OCI-LY1 (cell line): ENCODE results near the gene TEPSIN.

Experiments
- H2AFZ ChIP-seq: fragments of 200-600 bp; sonication (generic), shearing (Covaris generic); 2 replicates; pipeline ENCODE4 v1.6.0; 2014; ENCODE audit warnings: antibody characterized with exemption, mild to moderate bottlenecking, low read length
- H3F3A ChIP-seq: fragments of 200-600 bp; sonication (generic), shearing (Covaris generic); 2 replicates; pipeline ENCODE4 v1.6.0; 2014; ENCODE audit warnings: mild to moderate bottlenecking, antibody characterized with exemption, low read length, moderate library complexity; ENCODE audit not compliant: insufficient read depth
- H3K27ac ChIP-seq: fragments of 200-600 bp; sonication (generic); 2 replicates; pipeline ENCODE4 v1.5.1; 2014; ENCODE audit warnings: low read length, mixed run types, mild to moderate bottlenecking, low read depth; ENCODE audit not compliant: poor library complexity, severe bottlenecking
- H3K27me3 ChIP-seq: fragments of 200-600 bp; sonication (generic); 2 replicates; pipeline ENCODE4 v1.6.0; 2014; ENCODE audit warnings: antibody characterized with exemption, mild to moderate bottlenecking, low read length, moderate library complexity; ENCODE audit not compliant: insufficient read depth
- H3K36me3 ChIP-seq: fragments of 200-600 bp; sonication (generic); 2 replicates; pipeline ENCODE4 v1.6.1; 2014; ENCODE audit warnings: mild to moderate bottlenecking, antibody characterized with exemption, low read length, moderate library complexity, mixed read lengths; ENCODE audit not compliant: insufficient read depth
- H3K4me1 ChIP-seq: fragments of 200-600 bp; sonication (generic); 2 replicates; pipeline ENCODE4 v1.5.1; 2014; ENCODE audit warnings: mild to moderate bottlenecking, low read length, moderate library complexity; ENCODE audit not compliant: insufficient read depth, severe bottlenecking
- H3K4me2 ChIP-seq: fragments of 200-600 bp; sonication (generic), shearing (Covaris generic); 2 replicates; pipeline ENCODE4 v1.6.1; 2014; ENCODE audit warnings: low read length
- H3K4me3 ChIP-seq: fragments of 200-600 bp; sonication (generic); 2 replicates; pipeline ENCODE4 v1.5.1; 2014; ENCODE audit warnings: low read length, low read depth, mild to moderate bottlenecking, mixed read lengths; ENCODE audit not compliant: poor library complexity, severe bottlenecking
- H3K79me2 ChIP-seq: fragments of 200-600 bp; shearing (Covaris generic); 2 replicates; pipeline ENCODE4 v1.6.1; 2016; ENCODE audit warnings: mixed run types, low read length, mixed read lengths; ENCODE audit not compliant: insufficient read depth
- H3K9ac ChIP-seq: fragments of 200-600 bp; sonication (generic), shearing (Covaris generic); 2 replicates; pipeline ENCODE4 v1.6.1; 2014; ENCODE audit warnings: mild to moderate bottlenecking, low read length, mixed read lengths
- H3K9me2 ChIP-seq: fragments of 200-600 bp; sonication (generic), shearing (Covaris generic); 2 replicates; pipeline ENCODE4 v1.6.1; 2014; ENCODE audit warnings: low read depth, mild to moderate bottlenecking, low read length, mixed read lengths
- H3K9me3 ChIP-seq: fragments of 200-600 bp; shearing (Covaris generic); 2 replicates; pipeline ENCODE4 v1.6.1; 2014; ENCODE audit warnings: low read length, mixed read lengths
- H4K20me1 ChIP-seq: fragments of 200-600 bp; sonication (generic), shearing (Covaris generic); 2 replicates; pipeline ENCODE4 v1.6.0; 2016; ENCODE audit warnings: mild to moderate bottlenecking, low read length; ENCODE audit not compliant: insufficient read depth
- EZH2 ChIP-seq: fragments of 200-600 bp; sonication (generic), shearing (Covaris generic); IDR thresholded peaks from 2 replicates; pipeline ENCODE4 v1.8.0; 2017; ENCODE audit warnings: borderline replicate concordance, mixed run types, mild to moderate bottlenecking, antibody characterized with exemption, low read length, moderate library complexity, mixed read lengths
- TF ChIP-seq, protein P1 (sequence below): fragments of 200-600 bp; sonication (generic), shearing (Covaris generic); IDR thresholded peaks from 2 replicates; pipeline ENCODE4 v1.5.1; 2017; ENCODE audit warnings: mild to moderate bottlenecking, antibody characterized with exemption, low read length, moderate library complexity, mixed read lengths

The TEPSIN gene

DNA sequence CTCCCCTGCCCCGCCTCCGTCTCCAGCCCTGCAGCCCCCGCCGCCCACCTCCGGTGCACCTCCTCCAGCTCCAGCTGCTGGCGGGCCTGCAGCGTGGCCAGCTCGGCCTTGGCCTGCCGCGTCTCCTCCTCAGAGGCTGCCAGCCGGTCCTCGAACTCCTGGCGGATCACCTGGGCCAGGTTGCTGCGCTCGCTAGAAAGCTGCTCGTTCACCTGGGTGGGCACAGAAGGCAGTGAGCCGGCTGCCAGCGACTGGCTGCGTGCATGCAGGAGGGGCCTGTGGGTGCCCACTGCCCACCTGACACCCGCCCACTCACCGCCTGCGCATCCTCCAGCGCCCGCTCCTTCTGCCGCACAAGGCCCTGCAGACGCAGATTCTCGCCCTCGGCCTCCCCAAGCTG lies 48.3 kb downstream of the TEPSIN start:
- Histone ChIP-seq H3K27ac (no peak overlapping the region), H3K36me3 (no peaks in the 10 kb centered on the region)
- TF ChIP-seq, protein P1, sequence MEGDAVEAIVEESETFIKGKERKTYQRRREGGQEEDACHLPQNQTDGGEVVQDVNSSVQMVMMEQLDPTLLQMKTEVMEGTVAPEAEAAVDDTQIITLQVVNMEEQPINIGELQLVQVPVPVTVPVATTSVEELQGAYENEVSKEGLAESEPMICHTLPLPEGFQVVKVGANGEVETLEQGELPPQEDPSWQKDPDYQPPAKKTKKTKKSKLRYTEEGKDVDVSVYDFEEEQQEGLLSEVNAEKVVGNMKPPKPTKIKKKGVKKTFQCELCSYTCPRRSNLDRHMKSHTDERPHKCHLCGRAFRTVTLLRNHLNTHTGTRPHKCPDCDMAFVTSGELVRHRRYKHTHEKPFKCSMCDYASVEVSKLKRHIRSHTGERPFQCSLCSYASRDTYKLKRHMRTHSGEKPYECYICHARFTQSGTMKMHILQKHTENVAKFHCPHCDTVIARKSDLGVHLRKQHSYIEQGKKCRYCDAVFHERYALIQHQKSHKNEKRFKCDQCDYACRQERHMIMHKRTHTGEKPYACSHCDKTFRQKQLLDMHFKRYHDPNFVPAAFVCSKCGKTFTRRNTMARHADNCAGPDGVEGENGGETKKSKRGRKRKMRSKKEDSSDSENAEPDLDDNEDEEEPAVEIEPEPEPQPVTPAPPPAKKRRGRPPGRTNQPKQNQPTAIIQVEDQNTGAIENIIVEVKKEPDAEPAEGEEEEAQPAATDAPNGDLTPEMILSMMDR, result no peak
- no peak for TF ChIP-seq EZH2

DNA sequence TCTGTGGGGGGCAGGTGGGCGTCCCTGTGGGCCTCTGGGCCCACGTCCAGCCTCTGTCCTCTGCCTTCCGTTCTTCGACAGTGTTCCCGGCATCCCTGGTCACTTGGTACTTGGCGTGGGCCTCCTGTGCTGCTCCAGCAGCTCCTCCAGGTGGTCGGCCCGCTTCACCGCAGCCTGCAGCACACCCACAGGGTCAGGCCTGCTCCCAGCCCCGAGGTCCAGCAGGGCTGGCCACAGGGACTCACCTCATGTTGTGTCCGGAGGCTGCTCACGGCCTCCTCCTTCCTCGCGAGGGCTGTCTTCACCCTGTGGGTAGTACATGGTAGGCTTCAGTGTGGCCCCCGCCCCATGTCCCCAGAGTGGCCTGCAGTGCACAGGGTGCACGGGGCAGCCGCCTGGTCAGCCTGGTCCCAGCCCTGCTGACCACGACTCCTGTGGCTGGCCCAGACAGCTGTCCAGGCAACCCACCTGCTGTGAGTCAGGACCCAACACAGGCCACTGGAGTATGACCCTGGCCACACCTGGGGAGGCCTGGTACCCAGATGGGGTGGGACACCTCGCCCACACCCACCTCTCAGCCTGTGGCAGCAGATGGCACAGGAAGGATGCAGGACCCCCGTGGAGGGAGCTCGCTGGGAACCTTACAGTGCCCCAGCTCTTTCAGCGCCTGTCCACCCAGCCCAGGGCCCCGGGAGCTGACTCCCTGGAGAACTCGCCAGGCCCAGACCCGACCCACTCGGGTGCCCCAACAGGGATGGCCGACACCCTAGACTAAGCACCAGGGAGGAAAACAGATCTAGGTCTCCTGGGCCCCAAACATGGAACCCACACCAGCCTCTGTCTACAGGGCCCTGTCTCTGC lies 49.0 kb downstream of the TEPSIN start:
- no peaks in the 10 kb centered on the region for H3K9me3 ChIP-seq
- no peaks in the 10 kb centered on the region for H3K27me3 ChIP-seq
- no peak overlapping the region for H3K9ac ChIP-seq
- no peaks in the 10 kb centered on the region for H3K36me3 ChIP-seq
- no peak overlapping the region for H3K4me3 ChIP-seq
- no peaks in the 10 kb centered on the region for H3K4me1 ChIP-seq
- no peak overlapping the region for H3K27ac ChIP-seq
- H2AFZ ChIP-seq, result no peak overlapping the region
- H3K9me2 ChIP-seq, result no peaks in the 10 kb centered on the region
- no peak overlapping the region for H3K4me2 ChIP-seq
- H4K20me1 ChIP-seq, result no peaks in the 10 kb centered on the region
- H3F3A ChIP-seq, result no peaks in the 10 kb centered on the region
- no peaks in the 10 kb centered on the region for H3K79me2 ChIP-seq
- TF ChIP-seq, protein P1, result no peak
- TF ChIP-seq EZH2, result no peak

More for the DNA sequence above, 48.3 kb downstream of the TEPSIN start:
- no peak overlapping the region for H3K4me3 ChIP-seq
- no peak overlapping the region for H3K4me2 ChIP-seq
- no peaks in the 10 kb centered on the region for H4K20me1 ChIP-seq
- no peaks in the 10 kb centered on the region for H3K4me1 ChIP-seq
- H3K9ac ChIP-seq, result no peak overlapping the region
- no peaks in the 10 kb centered on the region for H3F3A ChIP-seq
- H3K27me3 ChIP-seq, result no peaks in the 10 kb centered on the region
- H3K9me3 ChIP-seq, result no peaks in the 10 kb centered on the region
- no peaks in the 10 kb centered on the region for H3K9me2 ChIP-seq
- H3K79me2 ChIP-seq, result no peaks in the 10 kb centered on the region
- no peak overlapping the region for H2AFZ ChIP-seq

DNA sequence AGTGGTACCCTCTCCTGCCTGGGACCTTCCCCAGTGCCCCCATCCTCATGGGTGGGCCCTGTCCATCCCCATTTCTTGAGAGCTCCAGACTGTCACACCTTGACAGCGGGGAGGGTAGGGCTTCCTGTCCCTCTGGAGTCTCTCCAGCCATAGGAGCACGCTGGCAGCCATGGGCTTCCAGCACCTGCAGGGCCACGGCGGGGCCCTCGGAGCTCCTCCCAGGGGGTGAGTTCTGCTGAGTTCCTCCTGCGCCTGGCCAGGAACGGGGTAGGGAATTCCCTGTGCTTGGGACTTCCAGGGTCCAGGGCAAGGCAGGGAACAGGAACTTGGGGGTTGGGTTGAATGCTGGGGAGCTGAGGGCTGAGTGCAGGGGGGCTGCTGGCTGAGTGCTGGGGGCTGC lies 49.8 kb downstream of the TEPSIN start:
- Histone ChIP-seq H3K9ac (no peak overlapping the region), H3K9me2 (no peaks in the 10 kb centered on the region), H3K27me3 (no peaks in the 10 kb centered on the region; the same call in 1 of the 2 replicates), H3K4me3 (no peak overlapping the region), H3K36me3 (no peaks in the 10 kb centered on the region), H2AFZ (no peak overlapping the region), H3K4me1 (no peaks in the 10 kb centered on the region), H3F3A (no peaks in the 10 kb centered on the region), H4K20me1 (no peaks in the 10 kb centered on the region), H3K4me2 (no peak overlapping the region), H3K27ac (no peak overlapping the region), H3K9me3 (no peaks in the 10 kb centered on the region), H3K79me2 (no peaks in the 10 kb centered on the region)
- TF ChIP-seq EZH2, result no peak
- TF ChIP-seq, protein P1, result no peak
